NOMO-1 (cell line): ENCODE measurements around the gene EPM2AIP1.
"Not testable (repeated sequence)": the region's sequence is repeated elsewhere in the genome, so short reads cannot be mapped to it uniquely, and the experiment has no call there.

Source experiments
- DNase-seq, 2 experiments: peaks; one replicate each; lab custom pipeline; 2025; ENCODE audit not compliant: unreplicated experiment in 2 of 2; lab: John Stamatoyannopoulos, UW

EPM2AIP1 gene

DNA sequence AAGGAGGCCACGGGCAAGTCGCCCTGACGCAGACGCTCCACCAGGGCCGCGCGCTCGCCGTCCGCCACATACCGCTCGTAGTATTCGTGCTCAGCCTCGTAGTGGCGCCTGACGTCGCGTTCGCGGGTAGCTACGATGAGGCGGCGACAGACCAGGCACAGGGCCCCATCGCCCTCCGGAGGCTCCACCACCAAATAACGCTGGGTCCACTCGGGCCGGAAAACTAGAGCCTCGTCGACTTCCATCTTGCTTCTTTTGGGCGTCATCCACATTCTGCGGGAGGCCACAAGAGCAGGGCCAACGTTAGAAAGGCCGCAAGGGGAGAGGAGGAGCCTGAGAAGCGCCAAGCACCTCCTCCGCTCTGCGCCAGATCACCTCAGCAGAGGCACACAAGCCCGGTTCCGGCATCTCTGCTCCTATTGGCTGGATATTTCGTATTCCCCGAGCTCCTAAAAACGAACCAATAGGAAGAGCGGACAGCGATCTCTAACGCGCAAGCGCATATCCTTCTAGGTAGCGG lies at the start of gene EPM2AIP1:
Gene EPM2AIP1, minus strand, starts transcription at position 326 of the 520 bp plus-strand sequence. Its CDS starts 54 bp downstream, at position 272.
- DNase-seq = no peak

DNA sequence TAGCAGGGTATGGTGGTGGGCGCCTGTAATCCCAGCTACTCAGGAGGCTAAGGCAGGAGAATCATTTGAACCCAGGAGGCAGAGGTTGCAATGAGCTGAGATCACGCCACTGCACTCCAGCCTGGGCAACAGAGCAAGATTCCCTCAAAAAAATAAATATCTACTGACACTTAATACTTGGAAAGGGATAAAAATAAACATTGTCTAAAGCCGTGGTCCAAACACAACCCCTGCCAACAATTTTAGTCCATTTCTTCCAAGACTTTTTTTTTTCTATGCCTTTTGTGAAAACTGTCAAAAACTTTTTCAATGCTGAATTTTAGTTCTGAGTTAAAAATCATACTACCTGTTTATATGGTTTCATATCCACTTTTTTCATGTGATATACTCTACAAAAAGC lies 49.8 kb upstream of the EPM2AIP1 start:
- not testable (repeated sequence) for DNase-seq

DNA sequence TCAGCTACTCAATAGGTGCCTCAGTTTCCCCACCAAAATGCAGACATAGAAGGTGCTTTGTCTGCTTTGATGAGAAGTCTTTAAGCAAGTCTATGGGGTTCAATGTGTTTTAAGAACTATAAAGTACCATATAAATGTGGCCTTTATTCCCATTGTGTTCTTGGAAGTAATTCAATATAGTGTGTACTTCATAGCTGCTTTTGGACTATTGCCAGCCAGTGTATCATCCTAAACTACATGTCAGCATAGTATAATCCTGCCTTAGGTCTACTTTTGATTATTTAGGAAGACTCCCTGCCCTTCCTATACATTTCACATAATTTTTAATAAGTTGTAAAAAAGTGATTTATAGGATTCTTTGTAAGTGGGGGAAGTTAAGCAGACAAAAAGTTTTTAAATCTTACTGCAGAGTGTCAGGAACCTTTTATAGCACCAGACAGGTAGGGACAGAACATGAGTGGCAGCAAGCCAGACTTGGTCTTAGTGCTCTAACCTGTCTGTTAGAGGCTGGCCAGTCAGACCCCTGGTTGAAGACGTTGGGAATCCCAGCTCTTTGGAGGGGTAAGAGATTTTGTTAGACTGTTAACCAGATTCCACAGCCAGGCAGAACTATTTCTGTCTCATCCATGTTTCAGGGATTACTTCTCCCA lies 48.7 kb upstream of the EPM2AIP1 start:
- no peak for DNase-seq

- no peak for DNase-seq
Measured at GRCh38 chr3:37040231-37040630, 47.3 kb upstream of the EPM2AIP1 start.

DNA sequence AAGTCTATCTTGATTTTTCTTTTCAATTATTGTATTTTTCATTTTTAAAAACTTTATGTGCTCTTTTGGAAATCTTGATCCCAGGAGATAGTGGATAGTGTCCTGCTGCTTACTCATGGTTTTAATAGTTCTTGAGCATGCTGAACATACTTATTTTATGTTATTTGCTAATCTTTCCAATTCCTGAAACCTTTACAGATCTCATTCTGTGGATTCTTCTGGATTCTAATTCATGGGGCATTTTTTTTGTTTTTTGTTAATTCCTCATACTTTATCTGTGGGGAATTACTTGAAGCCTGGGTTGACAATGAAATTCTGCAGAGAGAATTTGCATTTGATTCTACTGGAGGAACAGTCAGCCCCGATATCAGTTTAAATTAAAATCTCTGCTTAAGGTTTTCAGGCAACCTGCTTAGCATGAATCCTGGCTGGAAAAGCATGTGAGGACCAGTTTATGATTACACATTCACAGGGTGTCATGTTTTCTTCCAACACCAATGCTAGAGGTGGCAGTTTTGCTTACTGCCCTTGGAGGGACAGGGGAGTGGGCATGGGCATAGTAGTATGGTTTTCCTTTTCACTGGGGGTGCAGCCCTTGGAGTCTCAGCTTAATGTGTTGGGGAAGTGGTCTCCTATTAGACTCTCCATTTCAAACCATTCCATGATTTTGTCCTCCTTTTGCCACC lies 46.4 kb upstream of the EPM2AIP1 start:
- no peak for DNase-seq

- no peak for DNase-seq
Measured at GRCh38 chr3:37037352-37037751, 44.4 kb upstream of the EPM2AIP1 start.

DNA sequence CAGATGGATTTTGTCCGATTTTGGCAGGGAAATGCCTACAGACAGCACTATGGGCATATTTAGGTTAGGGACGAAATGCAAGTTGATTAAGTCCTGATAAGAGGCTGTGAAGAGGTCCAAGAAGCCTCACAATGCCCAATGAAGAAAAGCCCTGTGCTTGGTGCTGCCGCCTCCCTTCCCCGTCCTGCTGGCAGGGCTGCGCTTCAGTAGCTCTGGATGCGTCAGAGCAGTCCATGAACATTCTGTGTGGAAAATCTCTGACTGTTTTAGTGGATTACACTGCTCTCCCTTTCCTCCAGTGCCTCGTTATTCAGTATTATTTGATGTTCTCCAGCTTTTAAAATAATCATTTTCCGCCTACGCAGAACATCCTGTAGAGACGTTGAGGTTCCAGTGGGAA lies 40.0 kb upstream of the EPM2AIP1 start:
- no peak for DNase-seq

- DNase-seq = no peak
Measured at GRCh38 chr3:37031096-37031682, 38.3 kb upstream of the EPM2AIP1 start.

- no peak for DNase-seq
Measured at GRCh38 chr3:37030588-37030987, 37.7 kb upstream of the EPM2AIP1 start.

GRCh38 chr3:37029516-37030163 lies 36.7 kb upstream of the EPM2AIP1 start:
- no peak for DNase-seq

GRCh38 chr3:37029111-37029510 lies 36.2 kb upstream of the EPM2AIP1 start:
- no peak for DNase-seq

- DNase-seq = no peak
Measured at GRCh38 chr3:37028329-37028728, 35.4 kb upstream of the EPM2AIP1 start.

- DNase-seq = no peak
Measured at GRCh38 chr3:37026851-37027250, 33.9 kb upstream of the EPM2AIP1 start.

- no peak for DNase-seq
Measured at GRCh38 chr3:37025561-37026335, 32.8 kb upstream of the EPM2AIP1 start.

- peak; percentile 78 to 95 for DNase-seq
Measured at GRCh38 chr3:37024820-37025405, 32.0 kb upstream of the EPM2AIP1 start.

- peak in 1 of 2 experiments; percentile 21 for DNase-seq
Measured at GRCh38 chr3:37024092-37024491, 31.2 kb upstream of the EPM2AIP1 start.

- DNase-seq = no peak
Measured at GRCh38 chr3:37017683-37018082, 24.8 kb upstream of the EPM2AIP1 start.

GRCh38 chr3:37016903-37017302 lies 24.0 kb upstream of the EPM2AIP1 start:
- no peak for DNase-seq

DNA sequence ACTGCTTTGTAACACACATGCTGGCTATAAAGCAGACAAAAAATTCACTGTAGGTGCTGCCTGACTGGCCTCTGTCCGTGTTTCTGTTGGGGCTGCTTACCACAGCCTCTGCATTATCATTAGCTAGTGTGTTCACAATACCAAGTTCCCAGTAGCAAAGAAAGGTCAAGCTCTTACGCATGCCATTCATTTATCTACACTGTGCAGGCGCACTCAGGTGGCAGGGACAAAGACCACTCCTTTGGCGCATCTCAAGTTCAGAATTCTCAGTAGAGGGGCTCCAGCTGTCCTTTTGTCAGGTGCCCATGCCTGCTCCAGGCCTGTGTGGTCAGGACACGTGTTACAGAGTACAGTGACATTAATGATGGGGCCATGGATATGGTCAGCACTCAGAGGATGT lies 22.7 kb upstream of the EPM2AIP1 start:
- no peak for DNase-seq

- DNase-seq = no peak
Measured at GRCh38 chr3:37014620-37015019, 21.7 kb upstream of the EPM2AIP1 start.
